SK-N-SH treated with all-trans-retinoic acid at 6 μM for 48 hours (cell line): ENCODE measurements around the gene CEP44.

Source experiments
- ARNTL ChIP-seq: fragments of 450-650 bp; formaldehyde crosslinking; IDR thresholded peaks from 2 replicates; pipeline ENCODE4 v1.5.0; 2020; ENCODE audit warnings: low read depth, mild to moderate bottlenecking, moderate library complexity, borderline replicate concordance
- CREB5 ChIP-seq: fragments of 250-450 bp; sonication (Bioruptor Pico); IDR thresholded peaks from 2 replicates; pipeline ENCODE4 v1.5.1; 2020; ENCODE audit warnings: low read depth, mild to moderate bottlenecking, moderate library complexity
- GLIS3 ChIP-seq: fragments of 250-450 bp; sonication (Bioruptor Pico); IDR thresholded peaks from 2 replicates; pipeline ENCODE4 v1.5.0; 2020; ENCODE audit warnings: mild to moderate bottlenecking, moderate library complexity
- ISL1 ChIP-seq: fragments of 250-450 bp; sonication (Bioruptor Pico); IDR thresholded peaks from 2 replicates; pipeline ENCODE4 v2.1.2; 2022; ENCODE audit warnings: mild to moderate bottlenecking, moderate library complexity
- PPARA ChIP-seq: fragments of 250-450 bp; sonication (Bioruptor Pico); IDR thresholded peaks from 2 replicates; pipeline ENCODE4 v1.5.0; 2020; ENCODE audit warnings: mild to moderate bottlenecking, borderline replicate concordance
- ZFP3 ChIP-seq: fragments of 250-450 bp; sonication (Bioruptor Pico); IDR thresholded peaks from 2 replicates; pipeline ENCODE4 v1.5.0; 2020; ENCODE audit warnings: mild to moderate bottlenecking, moderate library complexity
- ZFP30 ChIP-seq: fragments of 450-650 bp; formaldehyde crosslinking; IDR thresholded peaks from 2 replicates; pipeline ENCODE4 v1.5.0; 2022; ENCODE audit warnings: mild to moderate bottlenecking, moderate library complexity
- ZNF70 ChIP-seq: fragments of 450-650 bp; formaldehyde crosslinking; IDR thresholded peaks from 2 replicates; pipeline ENCODE4 v1.5.0; 2020; ENCODE audit warnings: mild to moderate bottlenecking, moderate library complexity
- TF ChIP-seq, protein P1 (sequence below): fragments of 250-450 bp; sonication (Bioruptor Pico); IDR thresholded peaks from 2 replicates; pipeline ENCODE4 v1.8.0; 2020; ENCODE audit warnings: mild to moderate bottlenecking, moderate library complexity, borderline replicate concordance

- TF ChIP-seq ZFP3 (CRISPR knock-in tag), result no peak
- TF ChIP-seq, protein P1, sequence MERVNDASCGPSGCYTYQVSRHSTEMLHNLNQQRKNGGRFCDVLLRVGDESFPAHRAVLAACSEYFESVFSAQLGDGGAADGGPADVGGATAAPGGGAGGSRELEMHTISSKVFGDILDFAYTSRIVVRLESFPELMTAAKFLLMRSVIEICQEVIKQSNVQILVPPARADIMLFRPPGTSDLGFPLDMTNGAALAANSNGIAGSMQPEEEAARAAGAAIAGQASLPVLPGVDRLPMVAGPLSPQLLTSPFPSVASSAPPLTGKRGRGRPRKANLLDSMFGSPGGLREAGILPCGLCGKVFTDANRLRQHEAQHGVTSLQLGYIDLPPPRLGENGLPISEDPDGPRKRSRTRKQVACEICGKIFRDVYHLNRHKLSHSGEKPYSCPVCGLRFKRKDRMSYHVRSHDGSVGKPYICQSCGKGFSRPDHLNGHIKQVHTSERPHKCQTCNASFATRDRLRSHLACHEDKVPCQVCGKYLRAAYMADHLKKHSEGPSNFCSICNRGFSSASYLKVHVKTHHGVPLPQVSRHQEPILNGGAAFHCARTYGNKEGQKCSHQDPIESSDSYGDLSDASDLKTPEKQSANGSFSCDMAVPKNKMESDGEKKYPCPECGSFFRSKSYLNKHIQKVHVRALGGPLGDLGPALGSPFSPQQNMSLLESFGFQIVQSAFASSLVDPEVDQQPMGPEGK (CRISPR knock-in tag), result no peak
- no peak for TF ChIP-seq CREB5 (CRISPR knock-in tag)
- TF ChIP-seq ZFP30 (CRISPR knock-in tag), result 0 out of 2 replicates have a peak, but pooled peaks have one; percentile 1
- TF ChIP-seq ISL1, result no peak
- no peak for TF ChIP-seq GLIS3 (CRISPR knock-in tag)
- no peak for TF ChIP-seq ZNF70 (CRISPR knock-in tag)
- TF ChIP-seq ARNTL (CRISPR knock-in tag), result no peak
- no peak for TF ChIP-seq PPARA (CRISPR knock-in tag)
Measured at GRCh38 chr4:174255786-174256185, 27.9 kb upstream of the CEP44 start.
